ENCODE results near the gene CNKSR3.

The CNKSR3 gene

GRCh38 chr6:154450498-154450897 is 60.0 kb downstream of the CNKSR3 start:
- Histone ChIP-seq H3K79me2 (ENCODE audit: insufficient read depth, low read length) (no peaks in the 10 kb centered on the region), H3K36me3 (ENCODE audit: insufficient read depth, low read length) (no peaks in the 10 kb centered on the region), H3K9me3 (ENCODE audit: insufficient read depth, low read length, severe bottlenecking) (no peaks in the 10 kb centered on the region), H2AFZ (ENCODE audit: low read depth, low read length) (no peak overlapping the region), H3K4me1 (ENCODE audit: insufficient read depth, low read length) (no peaks in the 10 kb centered on the region), H4K20me1 (ENCODE audit: insufficient read depth, low read length) (no peaks in the 10 kb centered on the region), H3K4me3 (ENCODE audit: low read depth in 1 of 2, low read length in 2 of 2) (no peak overlapping the region), H3K9ac (ENCODE audit: low read depth, low read length) (no peak overlapping the region), H3K27me3 (ENCODE audit: insufficient read depth, low read length, poor library complexity) (no peaks in the 10 kb centered on the region), H3K27ac (ENCODE audit: low read length) (no peak overlapping the region), H3K4me2 (ENCODE audit: insufficient read depth, low read length) (no peak overlapping the region)
- TF ChIP-seq, protein P1, sequence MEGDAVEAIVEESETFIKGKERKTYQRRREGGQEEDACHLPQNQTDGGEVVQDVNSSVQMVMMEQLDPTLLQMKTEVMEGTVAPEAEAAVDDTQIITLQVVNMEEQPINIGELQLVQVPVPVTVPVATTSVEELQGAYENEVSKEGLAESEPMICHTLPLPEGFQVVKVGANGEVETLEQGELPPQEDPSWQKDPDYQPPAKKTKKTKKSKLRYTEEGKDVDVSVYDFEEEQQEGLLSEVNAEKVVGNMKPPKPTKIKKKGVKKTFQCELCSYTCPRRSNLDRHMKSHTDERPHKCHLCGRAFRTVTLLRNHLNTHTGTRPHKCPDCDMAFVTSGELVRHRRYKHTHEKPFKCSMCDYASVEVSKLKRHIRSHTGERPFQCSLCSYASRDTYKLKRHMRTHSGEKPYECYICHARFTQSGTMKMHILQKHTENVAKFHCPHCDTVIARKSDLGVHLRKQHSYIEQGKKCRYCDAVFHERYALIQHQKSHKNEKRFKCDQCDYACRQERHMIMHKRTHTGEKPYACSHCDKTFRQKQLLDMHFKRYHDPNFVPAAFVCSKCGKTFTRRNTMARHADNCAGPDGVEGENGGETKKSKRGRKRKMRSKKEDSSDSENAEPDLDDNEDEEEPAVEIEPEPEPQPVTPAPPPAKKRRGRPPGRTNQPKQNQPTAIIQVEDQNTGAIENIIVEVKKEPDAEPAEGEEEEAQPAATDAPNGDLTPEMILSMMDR (IDR thresholded peaks at IDR 0.05; ENCODE audit: borderline replicate concordance, extremely low read depth, low read length, poor library complexity, severe bottlenecking) = no peak
- TF ChIP-seq EZH2 (IDR thresholded peaks at IDR 0.05; ENCODE audit: borderline replicate concordance, low read depth, low read length, severe bottlenecking) = no peak
- ATAC-seq (ENCODE audit: insufficient read depth, low read depth) (no peak), DNase-seq (no peak)

GRCh38 chr6:154448448-154449096 is 61.9 kb downstream of the CNKSR3 start:
- Histone ChIP-seq H3K9ac (ENCODE audit: low read depth, low read length) (no peak overlapping the region), H4K20me1 (ENCODE audit: insufficient read depth, low read length) (no peaks in the 10 kb centered on the region), H3K27me3 (ENCODE audit: insufficient read depth, low read length, poor library complexity) (no peaks in the 10 kb centered on the region), H3K4me2 (ENCODE audit: insufficient read depth, low read length) (no peak overlapping the region), H2AFZ (ENCODE audit: low read depth, low read length) (no peak overlapping the region), H3K36me3 (ENCODE audit: insufficient read depth, low read length) (no peaks in the 10 kb centered on the region), H3K4me1 (ENCODE audit: insufficient read depth, low read length) (no peaks in the 10 kb centered on the region), H3K79me2 (ENCODE audit: insufficient read depth, low read length) (no peaks in the 10 kb centered on the region), H3K9me3 (ENCODE audit: insufficient read depth, low read length, severe bottlenecking) (no peaks in the 10 kb centered on the region), H3K4me3 (ENCODE audit: low read depth in 1 of 2, low read length in 2 of 2) (no peak overlapping the region), H3K27ac (ENCODE audit: low read length) (no peak overlapping the region)
- no peak for DNase-seq
- TF ChIP-seq EZH2 (IDR thresholded peaks at IDR 0.05; ENCODE audit: borderline replicate concordance, low read depth, low read length, severe bottlenecking) = no peak
- TF ChIP-seq, protein P1 (IDR thresholded peaks at IDR 0.05; ENCODE audit: borderline replicate concordance, extremely low read depth, low read length, poor library complexity, severe bottlenecking) = no peak
- ATAC-seq (ENCODE audit: insufficient read depth, low read depth) = no peak

GRCh38 chr6:154447954-154448353 is 62.5 kb downstream of the CNKSR3 start:
- H3K27me3 ChIP-seq (ENCODE audit: insufficient read depth, low read length, poor library complexity) = no peaks in the 10 kb centered on the region
- no peak overlapping the region for H3K4me2 ChIP-seq (ENCODE audit: insufficient read depth, low read length)
- H3K36me3 ChIP-seq (ENCODE audit: insufficient read depth, low read length) = no peaks in the 10 kb centered on the region
- no peaks in the 10 kb centered on the region for H4K20me1 ChIP-seq (ENCODE audit: insufficient read depth, low read length)
- H2AFZ ChIP-seq (ENCODE audit: low read depth, low read length) = no peak overlapping the region
- H3K79me2 ChIP-seq (ENCODE audit: insufficient read depth, low read length) = no peaks in the 10 kb centered on the region
- H3K27ac ChIP-seq (ENCODE audit: low read length) = no peak overlapping the region
- DNase-seq (no peak), ATAC-seq (ENCODE audit: insufficient read depth, low read depth) (no peak)
- no peak overlapping the region for H3K4me3 ChIP-seq (ENCODE audit: low read depth in 1 of 2, low read length in 2 of 2)
- no peaks in the 10 kb centered on the region for H3K9me3 ChIP-seq (ENCODE audit: insufficient read depth, low read length, severe bottlenecking)
- no peak overlapping the region for H3K9ac ChIP-seq (ENCODE audit: low read depth, low read length)
- TF ChIP-seq, protein P1 (IDR thresholded peaks at IDR 0.05; ENCODE audit: borderline replicate concordance, extremely low read depth, low read length, poor library complexity, severe bottlenecking) = no peak
- no peak for TF ChIP-seq EZH2 (IDR thresholded peaks at IDR 0.05; ENCODE audit: borderline replicate concordance, low read depth, low read length, severe bottlenecking)
- no peaks in the 10 kb centered on the region for H3K4me1 ChIP-seq (ENCODE audit: insufficient read depth, low read length)

Measured in DND-41 (cell line).